CD4-positive, alpha-beta T cell treated with Interleukin-21 for 1 hour (primary cell): ENCODE measurements around the gene CDC23.

Experiments
- DNase-seq: peaks from one replicate; pipeline ENCODE4 v3.0.0-alpha.2; 2020

Gene CDC23

GRCh38 chr5:138138949-138139780, 74.0 kb downstream of the CDC23 start, which contains the start of gene NME5:
Gene NME5 (minus strand): TSS chr5:138139428. CDS start chr5:138138780, 648 bp downstream.
- no peak for DNase-seq
